Heart left ventricle (tissue), 13 donors: ENCODE results near the gene PDE3A.

Experiments
- POLR2A ChIP-seq, 2 donors: fragments of 450-650 bp; IDR thresholded peaks; one replicate each; pipeline ENCODE4 v1.6.1; 2017; ENCODE audit warnings: antibody characterized with exemption in 2 of 2, mild to moderate bottlenecking in 2 of 2, moderate library complexity in 2 of 2
- TF ChIP-seq, protein P1 (sequence below), 12 donors: fragments of 200-600 bp; sonication (generic) in 4 of 12; IDR thresholded peaks; one replicate each; pipeline versions ENCODE4 v1.5.0 to v1.8.0; 2018 to 2022; ENCODE audit warnings: antibody characterized with exemption in 12 of 12, mild to moderate bottlenecking in 5 of 12
- donor health status: ischemic (EF 13 %, LVEDD 7.1; RV severe dilation, severe dysfunction).
- donor health status: DM: no; HTN: yes; CAD: no.
- donor health status: DM: no; HTN: no; CAD: no.
- donor health status: ischemic (EF 25% LVEDD 6.9; RV normal size, moderate dysfunction).
- donor health status: ischemic (EF 25% LVEDD 5.7; RV mildly dilated, moderate dysfunction).
- donor health status: ischemic (EF 35%, LVEDD 5.7; RV mildly dilated, moderate dysfunction).
- donor health status: nonischemic (EF 11% LVEDD 7.7; RV severe dilation, severe dysfunction).
- donor health status: DM: yes; HTN: yes; CAD: no.
- donor health status: PGD.
- donor health status: ischemic (EF 29% LVEDD 5.4; RV normal size, mild dysfunction).
- donor health status: nonischemic (EF 23%, LVEDD 6.1; RV moderate dilation, normal function).

DNA sequence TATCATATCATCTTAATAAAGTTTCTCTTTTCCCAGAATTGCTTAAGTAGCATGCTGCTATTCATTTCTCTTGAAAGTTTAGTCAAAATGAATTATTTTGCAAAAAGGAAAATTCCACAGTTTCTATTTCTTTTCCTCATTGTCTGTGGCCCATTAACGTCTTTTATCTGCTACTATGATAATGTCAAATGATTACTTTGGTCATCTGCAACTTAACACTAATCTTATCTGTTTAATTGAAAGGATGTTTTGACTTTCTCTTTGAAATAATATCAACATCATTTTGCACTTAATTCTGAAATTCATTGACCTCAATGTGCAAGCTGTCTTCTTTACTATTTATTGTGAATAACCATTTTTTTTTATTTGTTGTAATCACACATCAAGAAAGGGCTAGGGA, 180.3 kb downstream of the PDE3A start:
- TF ChIP-seq, protein P1, sequence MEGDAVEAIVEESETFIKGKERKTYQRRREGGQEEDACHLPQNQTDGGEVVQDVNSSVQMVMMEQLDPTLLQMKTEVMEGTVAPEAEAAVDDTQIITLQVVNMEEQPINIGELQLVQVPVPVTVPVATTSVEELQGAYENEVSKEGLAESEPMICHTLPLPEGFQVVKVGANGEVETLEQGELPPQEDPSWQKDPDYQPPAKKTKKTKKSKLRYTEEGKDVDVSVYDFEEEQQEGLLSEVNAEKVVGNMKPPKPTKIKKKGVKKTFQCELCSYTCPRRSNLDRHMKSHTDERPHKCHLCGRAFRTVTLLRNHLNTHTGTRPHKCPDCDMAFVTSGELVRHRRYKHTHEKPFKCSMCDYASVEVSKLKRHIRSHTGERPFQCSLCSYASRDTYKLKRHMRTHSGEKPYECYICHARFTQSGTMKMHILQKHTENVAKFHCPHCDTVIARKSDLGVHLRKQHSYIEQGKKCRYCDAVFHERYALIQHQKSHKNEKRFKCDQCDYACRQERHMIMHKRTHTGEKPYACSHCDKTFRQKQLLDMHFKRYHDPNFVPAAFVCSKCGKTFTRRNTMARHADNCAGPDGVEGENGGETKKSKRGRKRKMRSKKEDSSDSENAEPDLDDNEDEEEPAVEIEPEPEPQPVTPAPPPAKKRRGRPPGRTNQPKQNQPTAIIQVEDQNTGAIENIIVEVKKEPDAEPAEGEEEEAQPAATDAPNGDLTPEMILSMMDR (IDR thresholded peaks at IDR 0.05), result no peak
- no peak for TF ChIP-seq POLR2A (IDR thresholded peaks at IDR 0.05)
